Progenitor cell of endocrine pancreas (in vitro differentiated cells): Measurements from ENCODE around the gene RPS27L. TPM values are rescaled to one million over a fixed set of nuclear protein-coding genes. Genes with fewer than 3 reads are reported as not detected.

ENCODE experiments used
- DNase-seq: peaks from one replicate; pipeline ENCODE4 v3.0.0; 2021; ENCODE audit warnings: low spot score; ENCODE audit not compliant: unreplicated experiment
- H3K27ac Mint-ChIP-seq: 2 replicates; pipeline ENCODE4 v1.8.0; 2021; ENCODE audit warnings: mild to moderate bottlenecking, moderate library complexity, mixed read lengths
- H3K27me3 Mint-ChIP-seq: 2 replicates; pipeline ENCODE4 v1.8.0; 2021; ENCODE audit warnings: mixed read lengths
- H3K36me3 Mint-ChIP-seq: 2 replicates; pipeline ENCODE4 v1.8.0; 2022; ENCODE audit warnings: mixed read lengths; ENCODE audit not compliant: insufficient read depth
- H3K4me1 Mint-ChIP-seq: 2 replicates; pipeline ENCODE4 v1.8.0; 2021; ENCODE audit warnings: low read depth, mixed read lengths
- H3K4me3 Mint-ChIP-seq: 2 replicates; pipeline ENCODE4 v1.8.0; 2021; ENCODE audit warnings: low read depth, mild to moderate bottlenecking, moderate library complexity, mixed read lengths
- H3K9me3 Mint-ChIP-seq: 2 replicates; pipeline ENCODE4 v1.8.0; 2021; ENCODE audit warnings: low read depth, mixed read lengths
- total RNA-seq: library from RNA; stranded (reverse); gene quantifications from 2 replicates; pipeline ENCODE4 v1.2.1, GENCODE V29; 2021
- TF ChIP-seq, protein P1 (sequence below): fragments of 200-600 bp; sonication (generic); IDR thresholded peaks from one replicate; pipeline ENCODE4 v1.5.0; 2021; ENCODE audit warnings: antibody characterized with exemption, mild to moderate bottlenecking; ENCODE audit not compliant: unreplicated experiment

RPS27L gene
- total RNA-seq, 1 donor from 2014 or later = 129 TPM

DNA sequence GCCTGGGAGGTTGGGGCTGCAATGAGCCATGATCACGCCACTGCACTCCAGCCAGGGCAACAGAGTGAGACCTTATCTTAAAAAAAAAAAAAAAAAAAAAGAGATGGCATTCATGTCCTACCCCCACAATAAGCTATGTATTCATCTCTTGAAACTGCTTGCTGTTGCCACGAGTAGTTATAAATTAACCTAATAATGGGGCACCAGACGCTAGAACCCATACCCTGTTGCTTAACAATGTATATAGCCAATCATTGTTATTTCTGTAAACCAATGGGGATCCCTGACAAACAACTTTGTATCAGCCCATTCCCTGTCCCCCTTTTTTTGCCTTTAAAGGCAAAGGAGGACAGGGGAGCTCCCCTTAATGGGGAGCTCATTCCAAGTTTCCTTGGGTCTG is 38.4 kb downstream of the RPS27L start:
- TF ChIP-seq, protein P1, sequence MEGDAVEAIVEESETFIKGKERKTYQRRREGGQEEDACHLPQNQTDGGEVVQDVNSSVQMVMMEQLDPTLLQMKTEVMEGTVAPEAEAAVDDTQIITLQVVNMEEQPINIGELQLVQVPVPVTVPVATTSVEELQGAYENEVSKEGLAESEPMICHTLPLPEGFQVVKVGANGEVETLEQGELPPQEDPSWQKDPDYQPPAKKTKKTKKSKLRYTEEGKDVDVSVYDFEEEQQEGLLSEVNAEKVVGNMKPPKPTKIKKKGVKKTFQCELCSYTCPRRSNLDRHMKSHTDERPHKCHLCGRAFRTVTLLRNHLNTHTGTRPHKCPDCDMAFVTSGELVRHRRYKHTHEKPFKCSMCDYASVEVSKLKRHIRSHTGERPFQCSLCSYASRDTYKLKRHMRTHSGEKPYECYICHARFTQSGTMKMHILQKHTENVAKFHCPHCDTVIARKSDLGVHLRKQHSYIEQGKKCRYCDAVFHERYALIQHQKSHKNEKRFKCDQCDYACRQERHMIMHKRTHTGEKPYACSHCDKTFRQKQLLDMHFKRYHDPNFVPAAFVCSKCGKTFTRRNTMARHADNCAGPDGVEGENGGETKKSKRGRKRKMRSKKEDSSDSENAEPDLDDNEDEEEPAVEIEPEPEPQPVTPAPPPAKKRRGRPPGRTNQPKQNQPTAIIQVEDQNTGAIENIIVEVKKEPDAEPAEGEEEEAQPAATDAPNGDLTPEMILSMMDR = no peak
- Mint-ChIP-seq H3K9me3 (peaks cover 9% of the 10 kb centered on the region), H3K36me3 (peaks cover 2% of the 10 kb centered on the region), H3K27me3 (no peaks in the 10 kb centered on the region), H3K27ac (no peak overlapping the region), H3K4me3 (no peak overlapping the region), H3K4me1 (peaks cover 4% of the 10 kb centered on the region)
- no peak for DNase-seq

DNA sequence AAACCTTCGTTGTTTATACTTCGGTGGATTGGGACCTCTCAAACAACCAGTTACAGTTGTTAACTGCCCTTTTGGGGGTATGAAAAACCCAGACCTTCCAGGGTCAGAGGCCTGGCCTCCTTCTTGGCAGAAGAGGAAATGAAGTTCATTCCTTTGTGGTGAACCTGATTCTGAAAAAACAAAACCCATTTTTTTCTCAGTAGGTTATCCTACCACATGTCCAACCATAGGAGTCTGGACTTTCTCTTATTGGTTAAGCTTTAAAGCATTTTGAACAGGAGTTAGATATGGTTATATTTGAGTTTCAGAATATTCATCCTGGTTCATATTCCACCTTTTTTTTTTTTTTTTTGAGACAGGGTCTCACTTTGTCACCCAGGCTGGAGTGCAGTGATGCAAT is 42.8 kb downstream of the RPS27L start:
- H3K4me1 Mint-ChIP-seq = no peaks in the 10 kb centered on the region
- peaks cover 4% of the 10 kb centered on the region for H3K27me3 Mint-ChIP-seq
- TF ChIP-seq, protein P1 = no peak
- peaks cover 3% of the 10 kb centered on the region for H3K9me3 Mint-ChIP-seq
- no peak for DNase-seq
- H3K36me3 Mint-ChIP-seq = no peaks in the 10 kb centered on the region
- no peak overlapping the region for H3K4me3 Mint-ChIP-seq
- no peak overlapping the region for H3K27ac Mint-ChIP-seq

DNA sequence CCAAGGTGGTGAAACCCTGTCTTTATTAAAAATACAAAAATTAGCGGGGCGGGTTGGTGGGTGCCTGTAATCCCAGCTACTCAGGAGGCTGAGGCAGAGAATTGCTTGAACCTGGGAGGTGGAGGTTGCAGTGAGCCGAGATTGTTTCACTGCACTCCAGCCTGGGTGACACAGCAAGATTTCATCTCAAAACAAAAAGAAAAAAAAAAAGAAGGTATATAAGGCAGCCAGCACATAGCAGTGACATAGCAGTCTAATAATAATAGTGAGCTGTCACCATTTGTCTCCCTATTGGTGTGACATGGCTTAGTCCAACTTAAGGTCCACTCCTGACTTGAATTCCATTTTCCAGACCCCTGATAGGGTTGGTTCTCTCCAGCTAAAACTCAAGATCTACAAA is 44.4 kb downstream of the RPS27L start:
- Mint-ChIP-seq H3K9me3 (no peaks in the 10 kb centered on the region), H3K36me3 (no peaks in the 10 kb centered on the region), H3K4me3 (no peak overlapping the region), H3K4me1 (no peaks in the 10 kb centered on the region), H3K27ac (no peak overlapping the region), H3K27me3 (peaks cover 5% of the 10 kb centered on the region)
- DNase-seq = no peak
- TF ChIP-seq, protein P1 = no peak

DNA sequence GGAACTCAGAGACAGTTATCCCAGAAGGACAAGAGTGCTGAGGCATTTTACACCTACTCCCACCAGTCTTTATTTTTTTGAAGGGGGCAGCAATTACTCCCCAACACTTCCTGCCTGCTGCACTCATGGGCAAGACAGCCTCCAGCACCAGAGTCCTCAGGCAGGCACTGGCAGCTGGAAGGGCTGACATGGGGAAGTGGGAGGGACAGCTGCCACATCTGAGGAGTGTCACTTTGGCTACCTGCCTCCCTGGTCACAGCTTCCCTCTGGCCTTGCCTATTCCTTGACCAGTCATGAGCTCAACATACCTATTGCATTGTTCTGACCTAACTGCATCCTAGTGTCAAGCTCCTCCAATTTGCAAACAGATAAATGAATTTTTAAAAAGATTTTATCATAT is 45.8 kb downstream of the RPS27L start:
- Mint-ChIP-seq H3K27me3 (peaks cover 5% of the 10 kb centered on the region), H3K9me3 (no peaks in the 10 kb centered on the region), H3K4me3 (no peak overlapping the region), H3K27ac (no peak overlapping the region), H3K4me1 (no peaks in the 10 kb centered on the region), H3K36me3 (no peaks in the 10 kb centered on the region)
- no peak for DNase-seq
- TF ChIP-seq, protein P1 = no peak

DNA sequence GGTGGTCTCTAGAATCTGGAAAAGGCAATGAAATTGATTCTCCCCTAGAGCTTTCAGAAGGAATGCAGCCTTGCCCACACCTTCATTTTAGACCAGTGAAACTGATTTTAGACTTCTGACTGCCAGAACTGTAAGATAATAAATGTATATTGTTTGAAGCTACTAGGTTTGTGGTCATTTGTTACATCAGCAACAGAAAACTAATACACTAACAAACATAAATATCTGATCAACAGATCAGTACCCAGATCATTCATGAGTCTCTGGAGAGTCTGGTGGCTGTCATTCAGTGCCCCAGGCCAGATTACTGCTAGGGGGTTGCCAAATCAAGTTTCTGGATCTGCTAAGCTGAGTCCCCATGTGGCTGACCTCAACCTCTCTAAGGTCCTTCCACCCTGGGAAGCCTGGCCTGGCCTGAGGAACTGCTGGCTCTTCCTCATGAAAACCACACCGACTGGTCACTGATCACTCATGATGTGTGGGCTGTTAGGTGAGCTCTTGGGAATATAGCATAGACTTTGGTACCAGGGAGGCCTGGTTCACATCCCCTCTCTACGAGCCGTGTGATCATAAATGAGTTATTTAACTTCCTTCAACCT is 46.8 kb downstream of the RPS27L start:
- Mint-ChIP-seq H3K36me3 (no peaks in the 10 kb centered on the region), H3K27me3 (peaks cover 5% of the 10 kb centered on the region), H3K4me1 (no peaks in the 10 kb centered on the region), H3K27ac (no peak overlapping the region), H3K4me3 (no peak overlapping the region), H3K9me3 (no peaks in the 10 kb centered on the region)
- DNase-seq = no peak
- TF ChIP-seq, protein P1 = no peak
